NT2/D1 (cell line): ENCODE data around the gene CFH.
"Not testable (repeated sequence)": the region's sequence is repeated elsewhere in the genome, so short reads cannot be mapped to it uniquely, and the experiment has no call there.

Experiments used
- DNase-seq: peaks from one replicate; pipeline ENCODE4 v3.0.0-alpha.2; 2011; ENCODE audit warnings: low read depth, low spot score
- H3K27me3 ChIP-seq: 2 replicates; pipeline ENCODE4 v1.6.0; 2011; ENCODE audit warnings: mild to moderate bottlenecking; ENCODE audit not compliant: insufficient read length, insufficient read depth
- H3K36me3 ChIP-seq: 2 replicates; pipeline ENCODE4 v1.6.1; 2011; ENCODE audit warnings: mild to moderate bottlenecking, low read length, mixed read lengths; ENCODE audit not compliant: insufficient read depth, insufficient read length
- H3K4me1 ChIP-seq: 2 replicates; pipeline ENCODE4 v1.5.1; 2011; ENCODE audit not compliant: insufficient read depth, insufficient read length
- H3K4me3 ChIP-seq: 2 replicates; pipeline ENCODE4 v1.5.1; 2011; ENCODE audit warnings: low read depth; ENCODE audit not compliant: insufficient read length
- H3K9ac ChIP-seq: 2 replicates; pipeline ENCODE4 v1.6.0; 2011; ENCODE audit warnings: low read depth; ENCODE audit not compliant: insufficient read length
- H3K9me3 ChIP-seq: 2 replicates; pipeline ENCODE4 v1.5.1; 2011; ENCODE audit warnings: mild to moderate bottlenecking, low read length; ENCODE audit not compliant: insufficient read depth
- SUZ12 ChIP-seq: IDR thresholded peaks from 2 replicates; pipeline ENCODE4 v1.6.1; 2011; ENCODE audit not compliant: insufficient read length, insufficient read depth; ENCODE audit errors: extremely low read depth
- YY1 ChIP-seq: IDR thresholded peaks from 2 replicates; pipeline ENCODE4 v1.6.1; 2011; ENCODE audit not compliant: insufficient read length, insufficient read depth
- ZNF274 ChIP-seq: IDR thresholded peaks from 2 replicates; pipeline ENCODE4 v1.6.1; 2011; ENCODE audit warnings: mild to moderate bottlenecking, low read depth, low read length

CFH gene

GRCh38 chr1:196623079-196623478, 28.8 kb upstream of the CFH start:
- peaks cover 8% of the 10 kb centered on the region for H3K9me3 ChIP-seq
- TF ChIP-seq SUZ12 (no peak), ZNF274 (no peak), YY1 (no peak)
- H3K27me3 ChIP-seq, result no peaks in the 10 kb centered on the region
- H3K36me3 ChIP-seq, result no peaks in the 10 kb centered on the region
- H3K4me1 ChIP-seq, result no peaks in the 10 kb centered on the region
- no peak for DNase-seq
- no peak overlapping the region for H3K9ac ChIP-seq
- no peak overlapping the region for H3K4me3 ChIP-seq

- no peak for DNase-seq
- Histone ChIP-seq H3K9me3 (peaks cover 27% of the 10 kb centered on the region), H3K4me1 (no peaks in the 10 kb centered on the region), H3K27me3 (no peaks in the 10 kb centered on the region), H3K36me3 (no peaks in the 10 kb centered on the region), H3K4me3 (no peak overlapping the region), H3K9ac (no peak overlapping the region)
- TF ChIP-seq YY1, result no peak
- TF ChIP-seq ZNF274, result no peak
- TF ChIP-seq SUZ12, result no peak
Observed at GRCh38 chr1:196628838-196629237, 23.0 kb upstream of the CFH start.

- no peak for DNase-seq
Observed at GRCh38 chr1:196637606-196638005, 14.2 kb upstream of the CFH start.

GRCh38 chr1:196638466-196638865, 13.4 kb upstream of the CFH start:
- Histone ChIP-seq H3K36me3 (no peaks in the 10 kb centered on the region), H3K4me3 (no peak overlapping the region), H3K27me3 (no peaks in the 10 kb centered on the region), H3K4me1 (no peaks in the 10 kb centered on the region), H3K9ac (no peak overlapping the region), H3K9me3 (no peaks in the 10 kb centered on the region)
- TF ChIP-seq SUZ12 (no peak), YY1 (no peak), ZNF274 (no peak)
- DNase-seq, result no peak

More at GRCh38 chr1:196637606-196638005, 14.2 kb upstream of the CFH start:
- no peak overlapping the region for H3K9ac ChIP-seq
- no peaks in the 10 kb centered on the region for H3K4me1 ChIP-seq
- no peaks in the 10 kb centered on the region for H3K9me3 ChIP-seq
- no peak overlapping the region for H3K4me3 ChIP-seq
- H3K36me3 ChIP-seq, result no peaks in the 10 kb centered on the region
- TF ChIP-seq YY1 (no peak), SUZ12 (no peak), ZNF274 (no peak)
- no peaks in the 10 kb centered on the region for H3K27me3 ChIP-seq

- H3K27me3 ChIP-seq, H3K9ac ChIP-seq, DNase-seq, H3K4me1 ChIP-seq, H3K36me3 ChIP-seq, H3K9me3 ChIP-seq, H3K4me3 ChIP-seq: not testable (repeated sequence)
Observed at GRCh38 chr1:196639291-196639690, 12.6 kb upstream of the CFH start.

- no peak overlapping the region for H3K4me3 ChIP-seq
- no peak for TF ChIP-seq YY1
- no peak for TF ChIP-seq SUZ12
- no peak for TF ChIP-seq ZNF274
Observed at GRCh38 chr1:196640976-196641375, 10.9 kb upstream of the CFH start.

GRCh38 chr1:196649990-196650389, 1.9 kb upstream of the CFH start:
- Histone ChIP-seq H3K36me3 (no peaks in the 10 kb centered on the region), H3K9ac (no peak overlapping the region), H3K4me1 (no peaks in the 10 kb centered on the region), H3K27me3 (no peaks in the 10 kb centered on the region), H3K9me3 (no peaks in the 10 kb centered on the region), H3K4me3 (no peak overlapping the region)
- TF ChIP-seq ZNF274 (no peak), YY1 (no peak), SUZ12 (no peak)
- DNase-seq, result no peak

More at GRCh38 chr1:196640976-196641375, 10.9 kb upstream of the CFH start:
- H3K27me3 ChIP-seq, result no peaks in the 10 kb centered on the region
- no peaks in the 10 kb centered on the region for H3K9me3 ChIP-seq
- H3K36me3 ChIP-seq, result no peaks in the 10 kb centered on the region
- no peaks in the 10 kb centered on the region for H3K4me1 ChIP-seq
- no peak for DNase-seq
- H3K9ac ChIP-seq, result no peak overlapping the region

GRCh38 chr1:196650403-196650802, 1.4 kb upstream of the CFH start:
- Histone ChIP-seq H3K9me3 (no peaks in the 10 kb centered on the region), H3K4me1 (no peaks in the 10 kb centered on the region), H3K27me3 (no peaks in the 10 kb centered on the region), H3K36me3 (no peaks in the 10 kb centered on the region), H3K4me3 (no peak overlapping the region), H3K9ac (no peak overlapping the region)
- no peak for DNase-seq
- TF ChIP-seq YY1 (no peak), ZNF274 (no peak), SUZ12 (no peak)
